Colonic mucosa (tissue), 4 donors: Measurements from ENCODE around the gene LAMA5. TPM values are rescaled to one million over a fixed set of nuclear protein-coding genes. Genes with fewer than 3 reads are reported as not detected.

ENCODE experiments used
- DNase-seq: peaks from one replicate; pipeline ENCODE4 v3.0.0-alpha.2; 2020
- H3K27ac ChIP-seq: fragments of 200-600 bp; one replicate; pipeline ENCODE4 v1.8.0; 2021
- H3K27me3 ChIP-seq: fragments of 200-600 bp; one replicate; pipeline ENCODE4 v1.8.0; 2021
- H3K36me3 ChIP-seq: fragments of 200-600 bp; one replicate; pipeline ENCODE4 v1.8.0; 2021
- H3K4me1 ChIP-seq: fragments of 200-600 bp; one replicate; pipeline ENCODE4 v1.8.0; 2021; ENCODE audit warnings: mild to moderate bottlenecking
- H3K4me3 ChIP-seq: fragments of 200-600 bp; one replicate; pipeline ENCODE4 v1.8.0; 2021
- H3K9ac ChIP-seq, 2 donors: one replicate each; pipeline ENCODE4 v1.7.0; 2013; ENCODE audit warnings: control low read depth in 2 of 2, low read depth in 2 of 2, low read length in 2 of 2
- H3K9me3 ChIP-seq: fragments of 200-600 bp; one replicate; pipeline ENCODE4 v1.8.0; 2021
- intact Hi-C: fragments of 100-400 bp; cut with DNase I; formaldehyde crosslinking; loops from one replicate; pipeline ENCODE4 v1.14.1; 2022
- total RNA-seq, 2 donors: library from RNA; stranded (reverse); fragmentation: NEBNext Ultra II Directional in 1 of 2; extraction: Animal tissue kit (Norgen Biotek cat#: 25700) in 1 of 2; gene quantifications; one replicate each; pipeline ENCODE4 v1.2.1, GENCODE V29; 2021
- TF ChIP-seq, protein P1 (sequence below): fragments of 200-600 bp; IDR thresholded peaks from one replicate; pipeline ENCODE4 v1.8.0; 2022; ENCODE audit warnings: antibody characterized with exemption, mild to moderate bottlenecking
- donor health status: healthy.
- donor health status: DM: no; HTN: no; CAD: no.
- donor health status: DM: no; HTN: no; CAD: no.

LAMA5 gene
- total RNA-seq, 2 donors from 2014 or later: 32.5 to 35.5 TPM

DNA sequence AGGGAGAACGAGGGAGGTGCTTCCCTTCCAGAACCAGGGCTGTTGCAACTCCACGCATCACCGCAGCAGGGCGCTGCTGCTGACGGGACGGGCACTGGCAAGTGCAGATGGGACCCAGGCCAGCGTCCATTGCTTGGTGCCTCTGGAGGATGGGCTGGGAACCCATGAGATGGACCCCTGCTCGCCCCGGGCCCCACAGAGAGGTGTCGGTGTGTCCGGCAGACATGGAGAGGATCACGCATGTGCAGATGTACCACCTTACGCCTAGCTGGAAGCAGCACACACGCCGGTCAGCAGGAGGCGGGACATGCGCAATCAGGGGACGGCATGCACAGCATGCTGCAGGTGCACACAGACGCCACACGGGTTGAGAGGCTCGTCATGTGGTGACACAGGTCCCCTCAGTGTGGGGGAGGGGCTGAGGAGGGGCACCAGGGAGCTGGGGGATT is 34.2 kb upstream of the LAMA5 start:
- H3K4me3 ChIP-seq: no peak overlapping the region
- DNase-seq: no peak
- H3K27ac ChIP-seq: no peak overlapping the region
- intact Hi-C loops: no loop called here
- no peaks in the 10 kb centered on the region for H3K36me3 ChIP-seq
- H3K27me3 ChIP-seq: no peaks in the 10 kb centered on the region
- H3K4me1 ChIP-seq: peaks cover 8% of the 10 kb centered on the region
- H3K9me3 ChIP-seq: no peaks in the 10 kb centered on the region
- H3K9ac ChIP-seq: no peak overlapping the region
- TF ChIP-seq, protein P1, sequence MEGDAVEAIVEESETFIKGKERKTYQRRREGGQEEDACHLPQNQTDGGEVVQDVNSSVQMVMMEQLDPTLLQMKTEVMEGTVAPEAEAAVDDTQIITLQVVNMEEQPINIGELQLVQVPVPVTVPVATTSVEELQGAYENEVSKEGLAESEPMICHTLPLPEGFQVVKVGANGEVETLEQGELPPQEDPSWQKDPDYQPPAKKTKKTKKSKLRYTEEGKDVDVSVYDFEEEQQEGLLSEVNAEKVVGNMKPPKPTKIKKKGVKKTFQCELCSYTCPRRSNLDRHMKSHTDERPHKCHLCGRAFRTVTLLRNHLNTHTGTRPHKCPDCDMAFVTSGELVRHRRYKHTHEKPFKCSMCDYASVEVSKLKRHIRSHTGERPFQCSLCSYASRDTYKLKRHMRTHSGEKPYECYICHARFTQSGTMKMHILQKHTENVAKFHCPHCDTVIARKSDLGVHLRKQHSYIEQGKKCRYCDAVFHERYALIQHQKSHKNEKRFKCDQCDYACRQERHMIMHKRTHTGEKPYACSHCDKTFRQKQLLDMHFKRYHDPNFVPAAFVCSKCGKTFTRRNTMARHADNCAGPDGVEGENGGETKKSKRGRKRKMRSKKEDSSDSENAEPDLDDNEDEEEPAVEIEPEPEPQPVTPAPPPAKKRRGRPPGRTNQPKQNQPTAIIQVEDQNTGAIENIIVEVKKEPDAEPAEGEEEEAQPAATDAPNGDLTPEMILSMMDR: no peak

DNA sequence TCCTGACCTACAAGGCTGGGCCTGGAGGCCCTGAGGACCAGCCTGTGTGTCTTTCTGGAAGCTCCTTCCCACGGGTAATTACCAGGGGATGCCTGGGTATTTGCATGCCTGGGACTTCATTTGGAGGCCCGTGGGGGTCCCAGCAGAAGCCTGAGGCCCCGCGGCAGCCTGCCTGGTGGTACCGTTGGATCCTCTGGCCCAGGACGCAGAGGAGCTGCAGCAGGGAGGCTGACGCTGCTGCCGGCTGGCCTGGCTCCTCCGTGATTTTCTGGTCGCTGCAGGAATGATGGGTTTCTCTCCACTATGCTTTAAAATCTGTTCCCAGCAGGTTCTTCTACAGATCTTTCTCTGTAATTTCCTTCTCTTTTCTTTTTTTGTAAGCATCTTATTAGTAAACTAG is 33.4 kb upstream of the LAMA5 start:
- DNase-seq: no peak
- H3K36me3 ChIP-seq: no peaks in the 10 kb centered on the region
- H3K9ac ChIP-seq: no peak overlapping the region
- TF ChIP-seq, protein P1: no peak
- H3K27ac ChIP-seq: no peak overlapping the region
- no peaks in the 10 kb centered on the region for H3K27me3 ChIP-seq
- no peak overlapping the region for H3K4me3 ChIP-seq
- H3K4me1 ChIP-seq: peaks cover under 1% of the 10 kb centered on the region
- intact Hi-C loops: no loop called here
- no peaks in the 10 kb centered on the region for H3K9me3 ChIP-seq

DNA sequence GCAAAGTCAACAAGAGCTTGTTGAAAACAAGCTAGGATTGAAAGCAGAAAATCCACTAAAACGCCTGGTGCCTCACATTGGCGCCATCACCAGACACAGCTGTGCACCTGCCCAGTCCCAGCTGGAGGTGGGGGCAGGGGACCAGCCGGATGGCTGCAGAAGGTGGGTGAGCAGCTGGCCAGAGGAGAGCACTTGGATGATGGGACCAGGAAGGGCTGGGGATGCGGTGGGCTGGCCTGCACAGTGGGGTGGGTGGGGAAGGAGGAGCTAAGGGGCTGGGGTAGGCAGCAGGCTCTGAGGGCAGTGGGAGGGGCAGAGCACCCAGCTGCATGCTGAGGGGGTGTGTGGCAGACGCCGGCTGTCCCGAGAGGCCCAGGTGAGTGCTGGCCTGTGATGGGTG is 32.9 kb upstream of the LAMA5 start:
- intact Hi-C loops: no loop called here
- no peaks in the 10 kb centered on the region for H3K4me1 ChIP-seq
- TF ChIP-seq, protein P1: no peak
- DNase-seq: no peak
- H3K9me3 ChIP-seq: no peaks in the 10 kb centered on the region
- H3K27me3 ChIP-seq: no peaks in the 10 kb centered on the region
- no peak overlapping the region for H3K4me3 ChIP-seq
- no peaks in the 10 kb centered on the region for H3K36me3 ChIP-seq
- H3K9ac ChIP-seq: no peak overlapping the region
- H3K27ac ChIP-seq: no peak overlapping the region

DNA sequence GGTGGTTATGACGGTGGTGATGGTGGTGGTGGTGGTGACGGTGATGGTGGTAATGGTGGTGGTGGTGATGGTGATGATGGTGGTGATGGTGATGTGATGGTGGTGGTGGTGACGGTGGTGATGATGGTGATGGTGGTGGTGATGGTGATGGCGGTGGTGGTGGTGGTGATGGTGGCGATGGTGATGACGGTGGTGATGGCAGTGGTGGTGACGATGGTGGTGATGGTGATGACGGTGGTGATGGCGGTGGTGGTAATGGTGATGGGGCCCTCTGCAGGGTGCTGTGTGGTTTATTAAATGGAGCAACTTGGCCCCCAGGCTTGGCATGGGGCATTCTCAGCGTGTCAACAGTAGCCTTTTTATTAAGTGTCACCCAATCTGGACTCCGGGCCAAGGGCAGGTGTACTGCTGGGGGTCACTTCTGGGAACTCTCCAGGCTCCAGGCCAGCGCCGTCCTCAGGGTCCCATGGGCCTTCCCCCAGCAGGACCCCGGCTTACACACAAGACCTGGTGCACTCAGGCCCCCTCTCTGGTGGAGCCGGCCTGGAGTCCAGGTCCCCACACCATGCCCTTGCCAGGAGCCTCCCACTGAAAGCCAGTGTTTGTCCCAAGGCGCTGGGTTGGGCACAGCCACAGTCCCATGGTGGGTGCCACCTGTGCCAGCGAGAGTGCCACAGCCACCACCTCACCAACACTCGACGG is 31.2 kb upstream of the LAMA5 start:
- H3K36me3 ChIP-seq: no peaks in the 10 kb centered on the region
- no peak overlapping the region for H3K4me3 ChIP-seq
- no peaks in the 10 kb centered on the region for H3K4me1 ChIP-seq
- H3K27me3 ChIP-seq: no peaks in the 10 kb centered on the region
- intact Hi-C loops: no loop called here
- TF ChIP-seq, protein P1: no peak
- no peak for DNase-seq
- no peaks in the 10 kb centered on the region for H3K9me3 ChIP-seq
- H3K27ac ChIP-seq: no peak overlapping the region
- no peak overlapping the region for H3K9ac ChIP-seq

DNA sequence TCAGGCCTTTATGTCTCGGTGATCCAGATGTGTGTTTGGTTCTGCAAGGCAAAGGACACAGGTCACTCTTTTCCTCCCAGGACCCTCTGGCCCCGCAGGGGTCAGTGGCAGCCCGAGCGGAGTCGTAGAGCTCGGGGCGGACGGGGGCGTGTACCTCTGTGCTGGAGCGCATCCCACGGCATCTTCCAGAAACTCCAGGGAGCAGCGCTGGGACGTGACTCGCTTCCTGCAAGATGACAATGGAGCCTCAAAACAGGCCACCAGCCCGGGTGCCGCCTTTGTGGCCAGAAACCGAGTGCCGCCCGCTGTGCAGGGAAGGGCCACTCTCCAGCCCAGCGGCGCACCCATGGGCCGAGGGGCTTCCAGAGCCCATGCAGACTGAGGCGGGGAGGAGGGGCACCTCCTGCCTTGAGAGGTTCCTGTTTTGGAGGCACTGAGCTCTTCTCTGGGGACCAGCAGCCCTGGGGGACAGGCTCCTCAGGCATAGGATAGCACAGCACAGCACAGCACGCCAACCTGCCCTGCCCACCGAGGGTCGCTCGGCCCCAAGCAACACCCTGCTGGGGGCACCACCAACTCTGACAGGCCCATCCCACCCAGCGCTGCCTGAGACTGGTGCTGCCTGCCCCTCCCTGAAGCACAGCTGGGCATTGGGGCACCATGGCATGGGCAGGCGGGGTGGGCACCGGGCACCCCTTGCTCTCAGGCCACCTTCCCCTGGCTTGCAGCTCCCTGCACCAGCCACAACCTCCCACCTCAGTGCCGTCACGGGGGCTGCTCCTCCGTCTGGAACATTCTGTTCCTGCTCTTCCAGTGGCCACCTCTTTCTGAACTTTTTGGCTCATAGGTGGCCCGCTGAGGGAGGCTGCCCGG is 29.5 kb upstream of the LAMA5 start:
- Histone ChIP-seq H3K27me3 (no peaks in the 10 kb centered on the region), H3K9me3 (no peaks in the 10 kb centered on the region), H3K4me3 (no peak overlapping the region), H3K27ac (no peak overlapping the region), H3K36me3 (no peaks in the 10 kb centered on the region), H3K9ac (no peak overlapping the region), H3K4me1 (no peaks in the 10 kb centered on the region)
- no peak for DNase-seq
- intact Hi-C loops: no loop called here
- TF ChIP-seq, protein P1: no peak
